ENCODE results near the gene IGSF21. TPM values are rescaled to one million over a fixed set of nuclear protein-coding genes. Genes with fewer than 3 reads are reported as not detected.

The IGSF21 gene
- total RNA-seq, 2 donors from 2014 or later: 0.37 to 0.40 TPM

DNA sequence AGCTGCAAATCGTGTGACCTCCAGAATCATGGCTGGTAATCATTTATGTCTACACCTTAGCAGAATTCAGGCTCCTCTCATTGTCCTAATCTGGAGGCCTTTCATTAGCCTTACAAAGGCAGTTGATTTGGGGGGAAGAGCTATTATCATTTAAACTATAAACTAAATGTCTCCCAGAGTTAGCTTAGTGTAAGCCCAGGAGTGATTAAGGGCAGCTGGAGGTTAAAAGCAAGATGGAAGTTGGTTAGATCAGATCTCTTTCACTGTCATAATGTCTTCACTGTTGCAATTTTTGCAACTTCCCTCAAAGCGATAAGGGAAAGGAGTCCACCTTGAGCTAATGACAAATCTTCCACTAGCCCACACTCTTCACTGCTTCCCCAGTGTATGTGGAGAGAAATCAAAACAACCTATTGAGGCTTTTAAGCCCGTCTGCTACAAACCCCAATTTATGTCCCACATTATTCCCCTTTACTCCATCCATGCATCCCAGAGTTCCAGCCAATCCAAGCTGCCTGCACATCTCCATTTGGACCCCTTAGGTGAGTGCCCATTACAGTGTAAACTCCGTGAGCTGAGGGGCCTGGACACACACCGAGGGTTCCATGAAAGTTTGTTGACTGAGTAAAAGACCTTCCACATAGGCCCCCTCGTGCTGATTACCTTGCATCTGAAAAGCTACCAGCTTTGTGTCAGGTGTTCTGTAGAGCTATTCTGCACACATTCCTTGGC is 311.7 kb downstream of the IGSF21 start:
- no peaks in the 10 kb centered on the region for H3K4me1 ChIP-seq
- no peak overlapping the region for H3K4me3 ChIP-seq
- intact Hi-C loops (cut with DNase I): no loop called here
- no peaks in the 10 kb centered on the region for H3K36me3 ChIP-seq
- H3K9me3 ChIP-seq: no peaks in the 10 kb centered on the region
- TF ChIP-seq, protein P1, sequence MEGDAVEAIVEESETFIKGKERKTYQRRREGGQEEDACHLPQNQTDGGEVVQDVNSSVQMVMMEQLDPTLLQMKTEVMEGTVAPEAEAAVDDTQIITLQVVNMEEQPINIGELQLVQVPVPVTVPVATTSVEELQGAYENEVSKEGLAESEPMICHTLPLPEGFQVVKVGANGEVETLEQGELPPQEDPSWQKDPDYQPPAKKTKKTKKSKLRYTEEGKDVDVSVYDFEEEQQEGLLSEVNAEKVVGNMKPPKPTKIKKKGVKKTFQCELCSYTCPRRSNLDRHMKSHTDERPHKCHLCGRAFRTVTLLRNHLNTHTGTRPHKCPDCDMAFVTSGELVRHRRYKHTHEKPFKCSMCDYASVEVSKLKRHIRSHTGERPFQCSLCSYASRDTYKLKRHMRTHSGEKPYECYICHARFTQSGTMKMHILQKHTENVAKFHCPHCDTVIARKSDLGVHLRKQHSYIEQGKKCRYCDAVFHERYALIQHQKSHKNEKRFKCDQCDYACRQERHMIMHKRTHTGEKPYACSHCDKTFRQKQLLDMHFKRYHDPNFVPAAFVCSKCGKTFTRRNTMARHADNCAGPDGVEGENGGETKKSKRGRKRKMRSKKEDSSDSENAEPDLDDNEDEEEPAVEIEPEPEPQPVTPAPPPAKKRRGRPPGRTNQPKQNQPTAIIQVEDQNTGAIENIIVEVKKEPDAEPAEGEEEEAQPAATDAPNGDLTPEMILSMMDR (IDR thresholded peaks at IDR 0.05): no peak
- H3K27me3 ChIP-seq: no peaks in the 10 kb centered on the region
- H3K27ac ChIP-seq: no peak overlapping the region
- DNase-seq: no peak
- H3K9ac ChIP-seq (ENCODE audit: low read depth in 2 of 2, low read length in 2 of 2): no peak overlapping the region

DNA sequence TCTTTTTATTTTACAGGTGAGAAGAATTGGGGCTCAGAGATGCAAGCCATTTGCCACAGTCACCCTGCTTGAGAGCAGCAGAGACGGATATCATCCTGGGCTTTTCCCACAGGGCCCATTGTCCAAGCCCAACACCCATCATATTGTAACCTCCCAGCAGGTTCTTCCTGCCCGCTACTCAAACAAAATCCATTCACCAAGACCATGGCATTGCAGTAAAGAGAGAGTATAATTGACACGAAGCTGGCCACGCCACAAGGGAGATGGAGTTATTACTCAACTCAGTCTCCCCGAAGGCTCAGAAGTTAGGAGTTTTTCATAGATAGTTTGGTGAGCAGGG is 312.2 kb downstream of the IGSF21 start:
- Histone ChIP-seq H3K4me1 (no peaks in the 10 kb centered on the region), H3K36me3 (no peaks in the 10 kb centered on the region), H3K27me3 (no peaks in the 10 kb centered on the region), H3K4me3 (no peak overlapping the region), H3K9me3 (no peaks in the 10 kb centered on the region), H3K27ac (no peak overlapping the region), H3K9ac (ENCODE audit: low read depth in 2 of 2, low read length in 2 of 2) (no peak overlapping the region)
- intact Hi-C loops (cut with DNase I): no loop called here
- DNase-seq: no peak
- TF ChIP-seq, protein P1 (IDR thresholded peaks at IDR 0.05): no peak

DNA sequence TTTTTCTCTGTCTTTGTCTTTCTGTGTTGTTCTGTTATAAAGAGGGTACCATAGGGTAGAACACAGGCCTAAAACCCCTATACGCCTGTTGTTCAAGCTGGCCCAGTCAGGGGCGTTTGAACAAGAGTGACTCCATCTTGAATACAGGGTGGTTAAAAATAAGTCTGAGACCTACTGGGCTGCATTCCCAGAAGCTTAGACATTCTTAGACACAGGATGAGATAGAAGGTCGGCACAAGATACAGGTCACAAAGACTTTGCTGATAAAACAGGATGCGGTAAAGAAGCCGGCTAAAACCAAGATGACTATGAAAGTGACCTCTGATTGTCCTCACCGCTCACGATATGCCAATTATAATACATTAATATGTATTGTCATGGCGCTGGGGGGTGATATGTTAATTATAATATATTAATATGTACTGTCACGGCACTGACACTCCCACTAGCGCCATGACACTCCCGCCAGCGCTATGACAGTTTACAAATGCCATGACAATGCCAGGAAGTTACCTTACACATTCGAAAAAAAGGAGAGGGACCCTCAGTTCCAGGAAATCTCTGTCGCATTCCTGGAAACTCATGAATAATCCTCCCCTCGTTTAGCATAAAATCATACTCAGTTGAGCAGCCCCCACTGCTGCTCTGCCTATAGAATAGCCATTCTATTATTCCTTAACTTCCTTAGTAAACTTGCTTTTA is 314.6 kb downstream of the IGSF21 start:
- intact Hi-C loops (cut with DNase I): no loop called here
- Histone ChIP-seq H3K4me3 (no peak overlapping the region), H3K27ac (no peak overlapping the region), H3K4me1 (no peaks in the 10 kb centered on the region), H3K9me3 (no peaks in the 10 kb centered on the region), H3K36me3 (no peaks in the 10 kb centered on the region), H3K9ac (ENCODE audit: low read depth in 2 of 2, low read length in 2 of 2) (no peak overlapping the region), H3K27me3 (no peaks in the 10 kb centered on the region)
- TF ChIP-seq, protein P1 (IDR thresholded peaks at IDR 0.05): no peak
- DNase-seq: no peak

DNA sequence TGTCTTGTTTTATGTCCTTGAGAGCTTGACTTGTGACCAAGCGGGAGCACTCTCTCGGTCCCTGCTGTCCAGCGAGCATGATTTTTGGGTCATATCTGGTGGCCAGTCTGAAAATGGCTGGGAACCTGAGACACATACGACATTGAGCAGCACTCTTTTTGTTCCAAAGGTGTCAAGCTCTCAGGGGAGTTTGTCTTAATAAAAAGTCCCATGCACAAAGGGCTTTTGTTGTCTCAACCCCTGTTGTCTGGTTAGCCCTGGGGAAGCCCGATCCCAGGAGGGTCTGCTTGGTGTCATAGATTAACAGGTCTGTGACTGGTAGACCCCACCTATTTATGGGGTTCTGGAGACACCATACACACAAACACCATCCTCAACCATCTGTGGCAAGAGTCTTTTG is 315.4 kb downstream of the IGSF21 start:
- H3K27ac ChIP-seq: no peak overlapping the region
- no peaks in the 10 kb centered on the region for H3K4me1 ChIP-seq
- intact Hi-C loops (cut with DNase I): no loop called here
- H3K4me3 ChIP-seq: no peak overlapping the region
- H3K9me3 ChIP-seq: no peaks in the 10 kb centered on the region
- no peaks in the 10 kb centered on the region for H3K36me3 ChIP-seq
- no peaks in the 10 kb centered on the region for H3K27me3 ChIP-seq
- TF ChIP-seq, protein P1 (IDR thresholded peaks at IDR 0.05): no peak
- DNase-seq: no peak
- H3K9ac ChIP-seq (ENCODE audit: low read depth in 2 of 2, low read length in 2 of 2): no peak overlapping the region

DNA sequence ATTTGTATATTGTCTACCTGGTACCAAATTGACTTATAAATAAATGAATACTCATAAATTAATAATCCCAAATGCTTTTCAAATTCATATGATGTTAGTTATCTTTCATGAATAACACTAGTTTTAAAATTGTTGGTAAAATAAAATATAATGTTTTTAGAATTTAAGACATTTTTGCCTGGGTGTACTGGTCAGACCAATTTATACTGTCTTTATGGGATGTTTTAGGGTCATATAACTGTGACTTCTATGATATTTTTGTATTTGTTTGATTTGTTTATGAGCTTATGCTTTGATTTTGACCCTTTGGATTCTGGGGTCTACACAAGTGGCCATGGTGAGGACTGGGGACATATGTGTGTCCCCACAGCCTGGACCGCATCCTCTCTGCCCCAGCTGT is 319.0 kb downstream of the IGSF21 start:
- Histone ChIP-seq H3K9me3 (no peaks in the 10 kb centered on the region), H3K27me3 (no peaks in the 10 kb centered on the region), H3K4me3 (no peak overlapping the region), H3K4me1 (no peaks in the 10 kb centered on the region), H3K27ac (no peak overlapping the region), H3K9ac (ENCODE audit: low read depth in 2 of 2, low read length in 2 of 2) (no peak overlapping the region), H3K36me3 (no peaks in the 10 kb centered on the region)
- TF ChIP-seq, protein P1 (IDR thresholded peaks at IDR 0.05): no peak
- intact Hi-C loops (cut with DNase I): no loop called here
- no peak for DNase-seq
